ENCODE data around the gene FGF14. TPM values are rescaled to one million over a fixed set of nuclear protein-coding genes. Genes with fewer than 3 reads are reported as not detected.

The FGF14 gene
- total RNA-seq, 1 donor from 2014 or later = 0.23 TPM

DNA sequence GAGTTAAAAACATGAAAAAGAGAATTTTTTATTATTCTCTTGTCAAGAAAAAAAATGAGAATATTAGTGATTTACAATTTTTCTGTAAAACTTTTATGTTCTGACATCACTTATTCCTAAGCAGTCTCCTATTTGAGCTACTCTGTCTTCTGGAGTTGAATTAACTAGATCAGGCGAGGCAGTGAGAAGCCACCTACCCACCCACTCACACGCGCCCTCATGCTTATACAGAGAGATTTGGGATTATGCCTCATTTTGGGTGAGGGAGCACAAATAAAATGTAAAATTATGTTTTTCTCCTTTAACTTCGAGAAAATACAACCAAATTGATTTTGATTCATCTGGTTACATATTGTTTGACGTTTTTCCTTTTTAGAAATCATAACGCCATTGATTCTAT is 524.9 kb downstream of the FGF14 start:
- Histone ChIP-seq H3K9me3 (ENCODE audit: insufficient read depth, low read depth, low read length) (no peaks in the 10 kb centered on the region), H3K9ac (ENCODE audit: low read length) (no peak overlapping the region), H3K27me3 (ENCODE audit: insufficient read depth, low read length) (no peaks in the 10 kb centered on the region), H3K4me1 (ENCODE audit: insufficient read depth, low read length) (no peaks in the 10 kb centered on the region), H3K4me2 (ENCODE audit: low read length) (no peak overlapping the region), H3K4me3 (ENCODE audit: insufficient read depth, low read depth, low read length) (no peak overlapping the region), H4K20me1 (ENCODE audit: insufficient read depth, low read length) (no peaks in the 10 kb centered on the region), H3K27ac (ENCODE audit: low read depth, low read length) (no peak overlapping the region), H3K79me2 (ENCODE audit: insufficient read depth, low read length) (no peaks in the 10 kb centered on the region), H3K36me3 (ENCODE audit: insufficient read depth, low read length) (no peaks in the 10 kb centered on the region), H2AFZ (ENCODE audit: low read depth, low read length) (no peak overlapping the region)
- no peak for DNase-seq (ENCODE audit: low read depth)
- no peaks in the 10 kb centered on the region for H3K36me3 Mint-ChIP-seq (ENCODE audit: low read depth, unreplicated experiment)
- no peak overlapping the region for H3K27ac Mint-ChIP-seq (ENCODE audit: unreplicated experiment)
- TF ChIP-seq CTCF (IDR thresholded peaks at IDR 0.05; ENCODE audit: insufficient read depth, low read depth, low read length) = no peak
- TF ChIP-seq EZH2 (IDR thresholded peaks at IDR 0.05; ENCODE audit: insufficient read depth, low read length) = no peak
- no peak for FAIRE-seq
- H3K4me1 Mint-ChIP-seq (ENCODE audit: low read depth, unreplicated experiment) = peaks cover 4% of the 10 kb centered on the region
- no peaks in the 10 kb centered on the region for H3K9me3 Mint-ChIP-seq (ENCODE audit: unreplicated experiment)
- H3K4me3 Mint-ChIP-seq (ENCODE audit: unreplicated experiment) = no peak overlapping the region
- H3K27me3 Mint-ChIP-seq (ENCODE audit: low read depth, unreplicated experiment) = no peaks in the 10 kb centered on the region

DNA sequence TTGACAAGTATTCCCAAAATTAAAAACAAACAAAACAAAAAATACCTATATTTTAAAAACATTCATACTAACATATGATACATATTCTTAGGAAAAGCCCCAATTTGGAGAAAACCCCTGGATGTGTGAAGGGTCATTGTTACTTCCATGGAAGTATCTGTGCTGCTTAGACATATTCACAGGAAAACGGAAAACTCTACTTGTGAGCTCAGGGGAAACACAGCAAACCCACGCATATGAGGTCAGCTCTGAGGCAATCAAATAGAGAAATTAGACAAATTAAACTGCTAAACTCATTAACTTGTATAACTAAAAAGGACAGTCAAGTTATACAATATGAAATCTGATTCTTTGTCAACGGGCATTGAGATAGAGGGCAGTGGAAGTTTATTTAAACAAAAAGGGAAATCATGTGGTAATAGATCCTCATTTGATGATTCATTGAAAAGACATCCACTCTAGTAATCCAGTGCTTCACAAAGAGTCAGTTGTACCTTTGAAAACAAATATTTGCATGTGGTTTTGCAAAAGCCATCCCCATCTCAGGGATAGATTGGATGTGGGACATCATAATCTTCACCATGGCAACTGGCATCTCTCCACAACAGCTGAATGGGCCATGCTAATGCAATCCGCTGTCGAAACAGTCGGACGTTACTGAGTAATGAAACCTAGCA is 526.0 kb downstream of the FGF14 start:
- peak overlapping the region; percentile 57 for H3K27ac ChIP-seq (ENCODE audit: low read depth, low read length)
- no peak for TF ChIP-seq CTCF (IDR thresholded peaks at IDR 0.05; ENCODE audit: insufficient read depth, low read depth, low read length)
- TF ChIP-seq EZH2 (IDR thresholded peaks at IDR 0.05; ENCODE audit: insufficient read depth, low read length) = no peak
- no peak overlapping the region for H3K4me3 Mint-ChIP-seq (ENCODE audit: unreplicated experiment)
- H3K36me3 ChIP-seq (ENCODE audit: insufficient read depth, low read length) = no peaks in the 10 kb centered on the region
- no peaks in the 10 kb centered on the region for H3K27me3 Mint-ChIP-seq (ENCODE audit: low read depth, unreplicated experiment)
- peak overlapping the region; percentile 60 for H3K4me2 ChIP-seq (ENCODE audit: low read length)
- H3K4me3 ChIP-seq (ENCODE audit: insufficient read depth, low read depth, low read length) = no peak overlapping the region
- H3K9me3 ChIP-seq (ENCODE audit: insufficient read depth, low read depth, low read length) = no peaks in the 10 kb centered on the region
- no peaks in the 10 kb centered on the region for H3K4me1 ChIP-seq (ENCODE audit: insufficient read depth, low read length)
- no peaks in the 10 kb centered on the region for H3K36me3 Mint-ChIP-seq (ENCODE audit: low read depth, unreplicated experiment)
- DNase-seq (ENCODE audit: low read depth) (peak; percentile 88), FAIRE-seq (peak; percentile 68)
- no peaks in the 10 kb centered on the region for H3K9me3 Mint-ChIP-seq (ENCODE audit: unreplicated experiment)
- peak overlapping the region; percentile 87 for H3K27ac Mint-ChIP-seq (ENCODE audit: unreplicated experiment)
- H2AFZ ChIP-seq (ENCODE audit: low read depth, low read length) = no peak overlapping the region
- no peaks in the 10 kb centered on the region for H3K27me3 ChIP-seq (ENCODE audit: insufficient read depth, low read length)
- H4K20me1 ChIP-seq (ENCODE audit: insufficient read depth, low read length) = no peaks in the 10 kb centered on the region
- H3K79me2 ChIP-seq (ENCODE audit: insufficient read depth, low read length) = no peaks in the 10 kb centered on the region
- H3K9ac ChIP-seq (ENCODE audit: low read length) = no peak overlapping the region
- H3K4me1 Mint-ChIP-seq (ENCODE audit: low read depth, unreplicated experiment) = peaks cover 4% of the 10 kb centered on the region

DNA sequence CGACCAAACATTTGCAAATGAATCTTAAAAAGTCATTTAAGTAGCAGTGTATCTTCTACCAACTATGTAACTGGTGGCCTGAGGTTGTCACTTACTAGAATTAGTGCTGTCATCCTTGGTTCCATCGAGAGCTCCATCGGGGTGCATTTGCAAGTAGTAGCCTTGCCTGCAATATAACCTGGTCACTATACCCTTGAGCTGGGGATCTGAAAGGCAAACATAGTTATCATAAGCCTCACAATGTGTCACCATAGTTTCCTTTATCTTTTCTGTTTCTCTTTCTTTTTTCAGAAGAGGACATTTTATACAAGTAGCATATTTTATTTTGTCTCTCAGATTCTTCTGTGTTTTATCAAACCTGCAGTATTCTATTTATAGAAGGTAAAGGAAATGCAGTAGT is 526.8 kb downstream of the FGF14 start:
- DNase-seq (ENCODE audit: low read depth) (no peak), FAIRE-seq (no peak)
- no peak overlapping the region for H2AFZ ChIP-seq (ENCODE audit: low read depth, low read length)
- H3K9me3 Mint-ChIP-seq (ENCODE audit: unreplicated experiment) = no peaks in the 10 kb centered on the region
- no peak overlapping the region for H3K4me3 Mint-ChIP-seq (ENCODE audit: unreplicated experiment)
- H3K4me1 Mint-ChIP-seq (ENCODE audit: low read depth, unreplicated experiment) = peaks cover 4% of the 10 kb centered on the region
- no peaks in the 10 kb centered on the region for H3K79me2 ChIP-seq (ENCODE audit: insufficient read depth, low read length)
- no peaks in the 10 kb centered on the region for H3K27me3 ChIP-seq (ENCODE audit: insufficient read depth, low read length)
- H4K20me1 ChIP-seq (ENCODE audit: insufficient read depth, low read length) = no peaks in the 10 kb centered on the region
- H3K4me1 ChIP-seq (ENCODE audit: insufficient read depth, low read length) = no peaks in the 10 kb centered on the region
- no peak overlapping the region for H3K4me3 ChIP-seq (ENCODE audit: insufficient read depth, low read depth, low read length)
- no peak overlapping the region for H3K27ac Mint-ChIP-seq (ENCODE audit: unreplicated experiment)
- H3K36me3 ChIP-seq (ENCODE audit: insufficient read depth, low read length) = no peaks in the 10 kb centered on the region
- H3K27me3 Mint-ChIP-seq (ENCODE audit: low read depth, unreplicated experiment) = no peaks in the 10 kb centered on the region
- H3K27ac ChIP-seq (ENCODE audit: low read depth, low read length) = no peak overlapping the region
- no peak overlapping the region for H3K9ac ChIP-seq (ENCODE audit: low read length)
- H3K36me3 Mint-ChIP-seq (ENCODE audit: low read depth, unreplicated experiment) = no peaks in the 10 kb centered on the region
- H3K4me2 ChIP-seq (ENCODE audit: low read length) = no peak overlapping the region
- TF ChIP-seq EZH2 (IDR thresholded peaks at IDR 0.05; ENCODE audit: insufficient read depth, low read length) (no peak), CTCF (IDR thresholded peaks at IDR 0.05; ENCODE audit: insufficient read depth, low read depth, low read length) (no peak)
- no peaks in the 10 kb centered on the region for H3K9me3 ChIP-seq (ENCODE audit: insufficient read depth, low read depth, low read length)

Measured in astrocyte (in vitro differentiated cells and primary cell).